Inferior parietal cortex (tissue), 1 donor: ENCODE data around the gene MTCL1.

Source experiments
- DNase-seq: peaks from one replicate; pipeline ENCODE4 v3.0.0-alpha.2; 2016; ENCODE audit errors: extremely low spot score

The MTCL1 gene

DNA sequence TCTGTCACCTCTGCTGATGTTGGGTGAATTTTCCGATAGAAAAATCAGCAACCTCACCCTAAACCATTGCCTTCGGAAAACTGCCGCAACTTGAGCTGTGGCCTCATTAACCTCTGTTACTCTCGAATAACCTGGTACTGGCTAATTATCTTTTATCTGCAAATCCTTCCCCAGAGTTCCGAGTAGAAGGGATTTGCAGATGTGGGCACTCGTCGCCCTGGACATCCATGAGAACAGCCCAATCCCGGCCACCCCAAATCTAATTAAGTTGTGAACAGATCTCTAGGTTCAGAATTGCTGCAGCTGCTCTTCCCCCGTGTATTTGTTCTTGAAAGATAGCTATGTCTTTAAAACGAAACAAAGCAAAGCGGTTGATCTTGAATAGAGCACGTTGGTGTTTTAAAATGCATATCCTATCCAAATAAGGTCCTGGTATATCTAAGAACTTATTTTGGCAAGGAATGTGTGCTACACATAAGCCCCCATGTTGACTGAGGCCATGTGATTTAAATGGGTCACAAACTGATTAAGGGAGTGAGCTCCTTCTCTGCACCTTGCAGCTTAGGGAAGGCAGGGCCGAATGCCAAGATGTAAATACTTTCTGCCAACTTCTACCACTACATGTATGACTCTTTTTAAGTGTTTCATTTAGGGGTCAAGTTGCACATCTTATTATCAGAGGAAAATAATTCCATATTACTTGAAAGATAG is 88.2 kb downstream of the MTCL1 start:
- DNase-seq = no peak

- no peak for DNase-seq
Observed at GRCh38 chr18:8794156-8794933, 89.0 kb downstream of the MTCL1 start.

- no peak for DNase-seq
Observed at GRCh38 chr18:8794934-8795280, 89.6 kb downstream of the MTCL1 start.

- no peak for DNase-seq
Observed at GRCh38 chr18:8795586-8796325, 90.4 kb downstream of the MTCL1 start.

DNA sequence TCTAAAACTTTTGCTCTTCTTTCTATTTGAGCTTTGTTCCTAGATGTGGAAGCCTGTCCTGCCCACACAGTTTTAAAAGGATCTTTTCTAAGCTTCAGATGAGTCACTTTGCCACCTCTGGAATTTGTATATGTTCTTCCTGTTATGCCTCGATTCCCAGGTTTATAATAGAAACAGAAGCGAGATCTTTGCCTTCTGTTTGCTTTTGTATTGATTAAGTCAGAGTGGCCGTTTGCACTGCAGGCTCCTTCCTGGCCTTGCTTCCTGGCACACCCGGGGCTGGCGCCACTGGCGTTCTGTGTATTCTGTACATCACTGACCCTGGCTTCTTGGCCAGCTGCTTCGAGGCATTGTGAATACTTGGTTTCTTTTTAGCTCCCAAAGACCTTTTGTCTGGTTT is 91.8 kb downstream of the MTCL1 start:
- DNase-seq = no peak

DNA sequence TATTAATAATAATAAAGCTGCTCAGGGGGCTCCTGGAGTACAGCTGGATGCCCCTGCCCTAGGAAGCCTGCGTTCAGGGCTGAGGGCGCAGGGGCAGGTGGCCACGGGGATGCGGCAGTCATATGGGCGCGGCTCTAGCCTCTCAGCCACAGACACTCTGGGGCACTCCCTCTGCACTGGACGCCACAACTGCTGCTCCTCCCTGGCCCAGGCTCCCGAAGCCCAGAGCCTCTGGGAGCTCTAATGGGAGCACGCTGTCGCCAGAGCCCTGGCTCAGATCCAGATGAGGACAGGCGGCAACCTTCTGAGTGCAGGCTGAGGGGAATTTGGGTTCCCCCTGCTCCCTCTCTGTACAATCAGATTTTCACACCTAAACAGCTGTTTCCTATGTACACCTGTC is 93.6 kb downstream of the MTCL1 start:
- DNase-seq = no peak

DNA sequence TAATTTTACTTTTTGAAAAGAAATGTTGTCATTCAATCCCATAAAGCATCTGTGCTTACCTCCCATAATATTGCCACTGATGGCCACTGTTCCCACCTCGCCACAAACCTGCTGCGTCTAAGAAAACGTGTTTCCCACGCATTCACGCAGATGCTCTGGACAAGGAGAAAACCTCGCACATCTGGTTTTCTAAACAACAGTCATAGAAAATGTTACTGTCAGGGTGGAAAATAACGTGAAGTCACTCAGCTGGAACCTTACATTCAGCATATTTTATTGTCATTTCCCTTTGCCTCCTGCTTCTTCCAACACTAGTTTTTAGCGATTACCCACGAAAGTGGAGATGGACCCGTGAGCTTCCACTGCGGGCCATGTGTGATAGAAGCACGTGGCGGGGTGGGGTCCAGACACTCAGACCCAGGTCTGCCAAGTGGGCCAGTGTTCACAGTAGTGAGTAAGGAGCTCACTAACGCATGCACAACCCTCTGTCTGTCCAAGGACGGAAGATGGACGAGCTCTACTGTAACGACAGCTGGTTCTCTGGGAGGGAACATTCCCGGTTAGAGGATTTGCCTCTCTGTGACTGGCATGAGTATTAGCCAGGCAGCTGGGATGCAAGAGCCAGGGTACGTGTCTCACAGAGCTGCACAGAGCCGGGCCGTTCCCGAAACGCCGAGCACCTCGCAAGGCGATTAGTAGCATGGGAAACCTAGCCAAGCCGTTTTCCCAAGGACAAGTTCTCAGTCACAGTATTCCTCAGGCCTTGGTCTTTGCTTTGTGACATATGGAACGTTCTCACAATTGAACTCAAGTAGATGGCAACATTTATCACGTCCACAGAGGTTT is 94.5 kb downstream of the MTCL1 start:
- DNase-seq = no peak

DNA sequence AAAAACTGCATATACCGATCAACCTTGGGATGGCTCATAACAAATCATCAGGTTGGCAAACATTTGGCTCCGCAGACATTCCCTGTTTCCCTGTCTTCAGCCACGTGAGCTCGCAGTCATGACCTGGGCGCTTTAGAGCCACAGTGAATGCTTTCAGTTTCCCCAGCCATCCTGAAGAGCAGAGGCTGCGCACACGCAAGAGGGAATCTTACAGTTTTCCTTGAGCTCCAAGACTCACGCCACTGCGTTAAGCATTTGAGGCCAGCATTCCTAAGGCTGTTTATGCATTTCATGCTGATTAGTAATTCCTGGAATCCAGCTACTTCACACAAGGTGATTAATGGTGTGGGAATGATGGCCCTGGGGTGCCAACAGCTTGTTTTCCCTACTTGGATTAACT is 95.1 kb downstream of the MTCL1 start:
- DNase-seq = no peak

- DNase-seq = no peak
Observed at GRCh38 chr18:8800876-8801262, 95.5 kb downstream of the MTCL1 start.

GRCh38 chr18:8801263-8801901 is 96.0 kb downstream of the MTCL1 start:
- no peak for DNase-seq

GRCh38 chr18:8802017-8802672 is 96.8 kb downstream of the MTCL1 start:
- DNase-seq = no peak

DNA sequence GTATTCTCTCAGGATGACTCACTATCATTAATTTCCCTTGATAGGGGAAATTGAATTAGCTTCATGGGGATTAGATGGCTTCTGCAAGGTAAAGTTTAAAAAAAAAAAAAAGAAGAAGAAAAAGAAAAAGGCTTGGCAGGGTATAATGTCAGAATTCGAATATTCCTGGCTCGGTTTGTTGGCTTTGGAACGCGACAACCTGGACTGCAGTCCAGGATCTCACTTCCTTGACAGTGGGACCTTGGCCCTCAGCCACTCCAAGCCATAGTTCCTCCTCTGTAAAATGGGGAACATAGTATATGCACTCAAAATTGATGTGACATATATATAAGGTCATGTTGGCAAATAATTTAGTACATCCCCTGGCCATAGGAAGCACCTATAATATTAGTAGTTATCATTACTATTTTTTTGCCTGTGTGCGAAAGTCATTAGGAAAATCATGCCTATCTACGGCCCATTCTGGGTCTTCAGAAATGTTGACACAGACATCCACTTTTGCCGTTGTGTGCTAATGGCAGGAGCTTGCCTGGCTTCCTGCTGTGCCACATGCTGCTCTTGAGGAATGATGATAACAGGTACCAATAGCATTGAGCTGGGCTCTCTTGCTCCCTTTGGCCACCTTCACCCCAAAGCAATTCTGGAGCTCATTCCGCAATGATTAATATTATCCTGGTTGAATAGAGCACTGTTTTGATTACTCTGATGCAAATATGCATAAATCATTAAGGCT is 97.9 kb downstream of the MTCL1 start:
- no peak for DNase-seq

DNA sequence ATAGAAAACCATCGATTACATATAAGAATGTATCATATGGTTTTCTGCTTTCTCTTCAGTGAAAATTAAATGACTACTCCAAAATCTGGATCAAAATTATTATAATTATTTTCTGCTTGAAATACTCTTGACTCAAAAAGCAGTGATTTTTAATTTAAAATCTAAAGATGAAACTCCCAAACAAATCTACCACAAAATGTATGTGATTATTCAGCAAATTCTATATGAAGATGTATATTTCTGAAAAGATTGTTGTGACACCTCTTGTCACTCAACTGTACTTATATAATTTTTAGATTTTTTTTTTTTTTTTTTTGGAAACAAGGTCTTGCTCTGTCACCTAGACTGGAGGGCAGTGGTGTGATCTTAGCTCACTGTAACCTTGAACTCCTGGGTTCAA is 98.6 kb downstream of the MTCL1 start:
- DNase-seq = no peak

DNA sequence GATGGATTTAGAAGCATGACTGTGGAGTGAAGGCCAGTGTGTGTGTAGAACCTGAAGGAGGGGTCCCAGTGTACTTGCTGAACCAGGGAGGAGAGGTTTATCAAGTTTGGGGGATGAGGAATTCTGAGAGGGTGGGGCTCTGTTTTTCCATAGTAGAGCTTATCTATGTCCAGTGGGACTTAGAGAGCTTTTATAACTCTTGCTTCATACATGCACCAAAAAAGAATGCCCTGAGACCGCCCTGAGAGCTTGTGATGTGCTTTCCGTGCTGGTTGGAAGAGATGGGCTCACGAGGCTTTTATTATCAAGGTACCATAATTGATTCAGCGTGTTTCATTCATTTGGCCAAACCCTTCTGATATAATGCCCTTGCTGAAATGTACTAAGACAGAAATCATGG is 100.2 kb downstream of the MTCL1 start:
- DNase-seq = no peak

DNA sequence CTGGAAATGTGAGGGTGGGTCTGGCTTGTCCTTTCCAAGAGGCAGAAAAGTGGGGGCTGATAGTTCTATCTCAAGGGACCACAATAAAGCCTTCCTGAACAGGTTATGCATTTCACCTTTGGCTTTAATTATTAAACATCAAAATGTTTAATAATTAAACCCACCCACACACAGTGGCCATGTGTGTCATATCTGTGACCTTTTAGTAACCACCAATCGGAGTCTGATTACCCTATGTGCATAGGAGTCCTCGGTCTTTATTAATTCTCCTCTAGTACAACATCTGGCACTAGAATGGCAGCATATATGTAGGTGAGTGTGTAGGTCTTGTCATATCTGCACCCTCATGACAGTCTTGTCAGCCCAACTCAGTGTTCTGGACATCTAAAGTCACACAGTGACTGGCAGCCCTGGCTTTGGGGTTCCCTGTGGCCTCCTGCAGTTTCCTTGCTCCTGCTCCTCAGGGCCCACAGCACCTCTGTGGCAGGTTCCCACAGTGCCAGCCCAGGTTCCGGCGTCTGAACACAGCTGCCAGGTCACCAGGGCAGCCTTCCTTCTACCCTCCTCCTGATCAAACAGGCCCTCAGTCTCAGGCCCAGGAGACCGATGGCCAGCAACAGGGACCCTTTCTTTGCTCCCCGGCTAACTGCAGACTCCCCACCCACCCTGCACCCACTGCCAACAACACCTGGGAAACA is 100.9 kb downstream of the MTCL1 start:
- no peak for DNase-seq

DNA sequence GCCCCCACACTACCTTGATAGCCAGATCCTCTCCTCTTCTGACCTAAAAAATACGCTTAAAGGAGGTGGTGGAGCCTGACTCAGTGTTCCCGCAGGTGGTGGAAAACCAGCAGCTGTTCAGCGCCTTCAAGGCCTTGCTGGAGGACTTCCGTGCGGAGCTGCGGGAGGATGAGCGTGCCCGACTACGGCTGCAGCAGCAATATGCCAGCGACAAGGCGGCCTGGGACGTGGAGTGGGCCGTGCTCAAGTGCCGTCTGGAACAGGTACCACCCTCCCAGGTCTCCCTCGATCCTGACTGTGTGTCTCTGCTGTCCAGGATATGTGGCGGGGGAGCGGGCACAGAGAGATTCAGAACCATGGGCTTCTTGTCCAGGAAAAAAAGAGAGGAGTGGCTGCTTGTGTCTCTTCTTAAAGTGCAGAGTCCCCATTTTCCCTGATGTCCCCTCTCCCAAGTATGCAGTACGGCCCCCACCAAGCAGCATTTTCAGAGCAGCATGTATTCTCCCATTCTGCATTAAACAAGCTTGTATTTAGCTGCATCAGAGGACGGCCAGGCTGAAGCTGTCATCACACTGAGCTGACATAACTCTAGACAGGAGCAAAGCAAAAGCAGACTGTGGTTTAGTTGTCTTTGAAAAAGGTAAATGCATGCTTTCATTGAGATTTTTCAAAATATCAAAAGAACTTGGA is 101.6 kb downstream of the MTCL1 start:
- no peak for DNase-seq

DNA sequence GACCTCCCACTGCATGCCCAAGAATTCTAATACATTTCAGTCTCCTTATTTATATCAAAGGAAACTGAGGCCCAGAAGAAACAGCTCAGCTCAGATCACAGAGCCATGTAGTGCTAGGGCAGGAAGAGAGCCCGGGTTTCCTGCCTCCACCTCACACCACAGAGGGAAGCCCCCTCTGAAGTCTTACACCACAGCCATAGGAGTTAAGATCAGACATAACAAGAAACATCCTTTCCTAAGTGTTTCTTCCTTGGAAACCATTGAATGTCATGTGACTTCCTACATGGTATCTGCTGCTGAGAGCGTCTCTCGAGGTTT is 102.1 kb downstream of the MTCL1 start:
- no peak for DNase-seq

DNA sequence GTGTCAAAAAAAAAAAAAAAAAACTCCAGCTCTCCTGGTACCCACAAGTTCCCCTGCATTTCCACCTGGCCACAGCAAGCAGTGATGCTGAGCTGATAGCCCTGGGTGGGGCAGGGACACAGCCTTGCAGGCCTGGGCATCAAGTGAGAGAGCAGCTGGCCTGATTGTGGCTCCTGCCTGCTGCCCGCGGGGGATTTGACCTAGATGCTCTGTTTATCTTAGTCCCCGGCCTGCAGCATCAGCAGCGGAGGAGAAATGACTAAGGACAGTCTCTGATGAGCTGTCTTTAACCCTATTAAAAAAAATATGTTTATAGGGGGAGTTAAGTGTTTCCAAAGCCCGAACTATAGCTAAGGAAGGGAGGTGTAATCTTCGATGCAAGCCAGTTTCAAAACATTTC is 102.6 kb downstream of the MTCL1 start:
- no peak for DNase-seq

- DNase-seq = no peak
Observed at GRCh38 chr18:8809514-8809913, 104.2 kb downstream of the MTCL1 start.
